Ishikawa (cell line): ENCODE data around the gene SHC1.

Experiments used
- CEBPB ChIP-seq: IDR thresholded peaks from 2 replicates; pipeline ENCODE4 v1.6.1; 2012
- CREB1 ChIP-seq: IDR thresholded peaks from 2 replicates; pipeline ENCODE4 v1.6.1; 2012; ENCODE audit warnings: low read depth
- EGR1 ChIP-seq: IDR thresholded peaks from 2 replicates; pipeline ENCODE4 v1.6.1; 2012
- EP300 ChIP-seq: IDR thresholded peaks from 2 replicates; pipeline ENCODE4 v1.6.1; 2012; ENCODE audit warnings: borderline replicate concordance
- FOXM1 ChIP-seq: IDR thresholded peaks from 2 replicates; pipeline ENCODE4 v1.6.1; 2012; ENCODE audit warnings: low read depth, borderline replicate concordance
- NFIC ChIP-seq: IDR thresholded peaks from 2 replicates; pipeline ENCODE4 v1.6.1; 2012
- RAD21 ChIP-seq: IDR thresholded peaks from 2 replicates; pipeline ENCODE4 v1.6.1; 2012; ENCODE audit warnings: low read depth
- TAF1 ChIP-seq: IDR thresholded peaks from 2 replicates; pipeline ENCODE4 v1.6.1; 2012; ENCODE audit warnings: low read depth, mild to moderate bottlenecking
- TCF12 ChIP-seq: IDR thresholded peaks from 2 replicates; pipeline ENCODE4 v1.6.1; 2012; ENCODE audit warnings: low read depth
- TEAD4 ChIP-seq: IDR thresholded peaks from 2 replicates; pipeline ENCODE4 v1.6.1; 2012
- YY1 ChIP-seq: IDR thresholded peaks from 2 replicates; pipeline ENCODE4 v1.6.1; 2012; ENCODE audit warnings: low read depth
- ZBTB7A ChIP-seq: IDR thresholded peaks from 2 replicates; pipeline ENCODE4 v1.6.1; 2012; ENCODE audit warnings: low read depth
- TF ChIP-seq, protein P1 (sequence below): IDR thresholded peaks from 2 replicates; pipeline ENCODE4 v1.6.1; 2012; ENCODE audit warnings: low read depth, mild to moderate bottlenecking
- TF ChIP-seq, protein P2 (sequence below): IDR thresholded peaks from 2 replicates; pipeline ENCODE4 v1.6.1; 2012
- TF ChIP-seq, protein P3 (sequence below): IDR thresholded peaks from 2 replicates; pipeline ENCODE4 v1.6.1; 2012

SHC1 gene

DNA sequence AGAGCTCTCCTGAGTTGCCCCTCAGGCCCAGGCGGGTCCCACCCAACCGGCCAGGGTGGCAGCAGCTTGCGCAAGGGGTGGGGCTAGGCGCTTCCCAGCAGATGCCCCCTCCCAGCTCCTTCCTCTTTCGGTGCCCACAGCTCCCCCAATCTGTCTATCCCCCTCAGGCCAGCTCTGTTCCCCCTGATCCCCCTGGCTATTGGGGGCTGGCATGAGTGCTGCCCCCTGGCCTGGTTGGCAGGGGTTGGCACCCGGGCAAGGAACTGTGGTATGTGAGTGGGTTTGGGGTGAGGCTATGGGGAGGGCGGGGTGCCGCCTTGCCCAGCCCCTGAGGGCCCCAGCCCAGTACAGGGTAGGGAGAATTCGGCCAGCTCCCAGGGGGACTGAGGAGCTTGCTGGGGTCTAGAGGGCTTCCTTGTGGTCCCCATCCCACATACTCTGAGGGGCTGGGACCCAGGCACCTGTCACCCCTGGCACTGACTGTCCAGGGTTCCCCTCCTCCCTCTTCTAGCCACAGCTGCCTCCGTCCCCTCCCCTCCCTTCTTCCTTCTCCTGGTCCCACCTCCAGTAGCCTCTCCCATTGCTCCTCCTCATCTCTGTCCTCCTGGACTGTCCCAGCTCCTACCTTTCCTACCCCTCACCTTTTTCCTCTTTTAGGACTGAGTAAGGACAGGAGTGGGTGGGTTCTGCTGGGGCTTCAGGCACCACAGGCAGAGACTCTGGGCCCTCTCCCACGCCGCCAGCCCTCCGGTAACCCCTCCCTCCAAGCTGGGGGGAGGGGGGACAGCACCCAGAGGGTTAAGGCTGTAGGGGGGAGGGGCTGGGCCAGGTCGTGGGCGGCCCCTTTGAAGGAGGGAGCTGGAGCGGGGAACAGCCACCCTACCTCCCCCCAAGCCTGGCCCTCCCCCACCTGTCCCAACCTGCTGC, 37.7 kb upstream of the SHC1 start:
- TF ChIP-seq NFIC = no peak

DNA sequence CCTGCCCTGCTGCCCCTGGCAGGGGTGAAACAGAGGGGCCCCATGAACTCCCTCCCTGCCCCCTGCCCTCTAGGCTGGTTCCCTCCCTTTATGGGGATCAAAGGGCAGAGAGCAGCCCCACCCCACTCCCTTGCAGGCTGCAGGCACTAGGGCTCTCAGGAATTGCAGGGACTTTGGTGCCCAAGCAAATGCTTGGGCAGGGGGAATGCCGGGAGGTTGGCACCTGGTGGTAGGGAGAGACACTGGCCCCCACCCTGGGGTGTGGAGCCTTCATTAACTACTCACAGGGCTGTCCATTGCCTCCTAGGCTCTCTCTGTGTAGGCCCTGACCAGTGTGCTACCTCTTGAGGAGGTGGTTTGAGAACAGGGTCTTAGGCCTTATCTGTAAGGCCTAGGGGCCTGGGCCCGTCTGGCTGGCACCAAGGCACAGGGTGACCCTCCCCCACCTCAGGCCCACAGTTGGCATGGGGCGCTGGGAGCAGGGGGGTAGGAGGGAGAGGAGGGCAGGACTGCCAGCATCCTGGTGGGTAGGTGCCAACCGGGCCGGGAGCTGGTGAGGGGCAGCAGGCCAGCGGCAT, 36.8 kb upstream of the SHC1 start:
- TF ChIP-seq TCF12 = no peak
- no peak for TF ChIP-seq TEAD4
- no peak for TF ChIP-seq ZBTB7A
- TF ChIP-seq, protein P1, sequence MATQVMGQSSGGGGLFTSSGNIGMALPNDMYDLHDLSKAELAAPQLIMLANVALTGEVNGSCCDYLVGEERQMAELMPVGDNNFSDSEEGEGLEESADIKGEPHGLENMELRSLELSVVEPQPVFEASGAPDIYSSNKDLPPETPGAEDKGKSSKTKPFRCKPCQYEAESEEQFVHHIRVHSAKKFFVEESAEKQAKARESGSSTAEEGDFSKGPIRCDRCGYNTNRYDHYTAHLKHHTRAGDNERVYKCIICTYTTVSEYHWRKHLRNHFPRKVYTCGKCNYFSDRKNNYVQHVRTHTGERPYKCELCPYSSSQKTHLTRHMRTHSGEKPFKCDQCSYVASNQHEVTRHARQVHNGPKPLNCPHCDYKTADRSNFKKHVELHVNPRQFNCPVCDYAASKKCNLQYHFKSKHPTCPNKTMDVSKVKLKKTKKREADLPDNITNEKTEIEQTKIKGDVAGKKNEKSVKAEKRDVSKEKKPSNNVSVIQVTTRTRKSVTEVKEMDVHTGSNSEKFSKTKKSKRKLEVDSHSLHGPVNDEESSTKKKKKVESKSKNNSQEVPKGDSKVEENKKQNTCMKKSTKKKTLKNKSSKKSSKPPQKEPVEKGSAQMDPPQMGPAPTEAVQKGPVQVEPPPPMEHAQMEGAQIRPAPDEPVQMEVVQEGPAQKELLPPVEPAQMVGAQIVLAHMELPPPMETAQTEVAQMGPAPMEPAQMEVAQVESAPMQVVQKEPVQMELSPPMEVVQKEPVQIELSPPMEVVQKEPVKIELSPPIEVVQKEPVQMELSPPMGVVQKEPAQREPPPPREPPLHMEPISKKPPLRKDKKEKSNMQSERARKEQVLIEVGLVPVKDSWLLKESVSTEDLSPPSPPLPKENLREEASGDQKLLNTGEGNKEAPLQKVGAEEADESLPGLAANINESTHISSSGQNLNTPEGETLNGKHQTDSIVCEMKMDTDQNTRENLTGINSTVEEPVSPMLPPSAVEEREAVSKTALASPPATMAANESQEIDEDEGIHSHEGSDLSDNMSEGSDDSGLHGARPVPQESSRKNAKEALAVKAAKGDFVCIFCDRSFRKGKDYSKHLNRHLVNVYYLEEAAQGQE = no peak
- TF ChIP-seq YY1 = no peak
- no peak for TF ChIP-seq RAD21
- TF ChIP-seq, protein P2, sequence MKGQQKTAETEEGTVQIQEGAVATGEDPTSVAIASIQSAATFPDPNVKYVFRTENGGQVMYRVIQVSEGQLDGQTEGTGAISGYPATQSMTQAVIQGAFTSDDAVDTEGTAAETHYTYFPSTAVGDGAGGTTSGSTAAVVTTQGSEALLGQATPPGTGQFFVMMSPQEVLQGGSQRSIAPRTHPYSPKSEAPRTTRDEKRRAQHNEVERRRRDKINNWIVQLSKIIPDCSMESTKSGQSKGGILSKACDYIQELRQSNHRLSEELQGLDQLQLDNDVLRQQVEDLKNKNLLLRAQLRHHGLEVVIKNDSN = no peak

DNA sequence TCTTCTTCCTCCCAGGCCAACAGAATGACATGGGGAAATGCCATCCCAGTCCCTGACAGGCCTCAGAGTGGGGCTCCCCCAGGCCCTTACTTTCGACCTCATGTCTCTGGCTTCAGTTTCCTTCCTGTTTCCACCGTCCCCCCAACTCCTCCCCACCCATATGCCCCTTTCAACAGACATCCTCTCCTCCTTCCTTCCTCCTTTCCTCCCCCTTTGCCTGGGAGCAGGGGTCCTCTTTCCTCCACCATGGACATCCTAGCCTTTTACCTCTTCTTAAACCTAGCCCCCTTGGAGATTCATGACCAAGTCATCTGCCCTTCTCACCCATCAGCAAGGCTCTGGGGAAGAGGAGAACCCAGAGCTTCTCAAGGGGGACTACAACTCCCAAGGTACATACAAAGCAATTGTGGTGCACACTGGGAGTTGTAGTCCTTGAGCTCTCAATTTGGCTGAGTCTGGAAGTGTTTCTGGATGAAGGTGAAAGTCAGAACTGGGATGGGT, 36.1 kb upstream of the SHC1 start:
- no peak for TF ChIP-seq EP300
- TF ChIP-seq CEBPB = no peak
- no peak for TF ChIP-seq TEAD4

DNA sequence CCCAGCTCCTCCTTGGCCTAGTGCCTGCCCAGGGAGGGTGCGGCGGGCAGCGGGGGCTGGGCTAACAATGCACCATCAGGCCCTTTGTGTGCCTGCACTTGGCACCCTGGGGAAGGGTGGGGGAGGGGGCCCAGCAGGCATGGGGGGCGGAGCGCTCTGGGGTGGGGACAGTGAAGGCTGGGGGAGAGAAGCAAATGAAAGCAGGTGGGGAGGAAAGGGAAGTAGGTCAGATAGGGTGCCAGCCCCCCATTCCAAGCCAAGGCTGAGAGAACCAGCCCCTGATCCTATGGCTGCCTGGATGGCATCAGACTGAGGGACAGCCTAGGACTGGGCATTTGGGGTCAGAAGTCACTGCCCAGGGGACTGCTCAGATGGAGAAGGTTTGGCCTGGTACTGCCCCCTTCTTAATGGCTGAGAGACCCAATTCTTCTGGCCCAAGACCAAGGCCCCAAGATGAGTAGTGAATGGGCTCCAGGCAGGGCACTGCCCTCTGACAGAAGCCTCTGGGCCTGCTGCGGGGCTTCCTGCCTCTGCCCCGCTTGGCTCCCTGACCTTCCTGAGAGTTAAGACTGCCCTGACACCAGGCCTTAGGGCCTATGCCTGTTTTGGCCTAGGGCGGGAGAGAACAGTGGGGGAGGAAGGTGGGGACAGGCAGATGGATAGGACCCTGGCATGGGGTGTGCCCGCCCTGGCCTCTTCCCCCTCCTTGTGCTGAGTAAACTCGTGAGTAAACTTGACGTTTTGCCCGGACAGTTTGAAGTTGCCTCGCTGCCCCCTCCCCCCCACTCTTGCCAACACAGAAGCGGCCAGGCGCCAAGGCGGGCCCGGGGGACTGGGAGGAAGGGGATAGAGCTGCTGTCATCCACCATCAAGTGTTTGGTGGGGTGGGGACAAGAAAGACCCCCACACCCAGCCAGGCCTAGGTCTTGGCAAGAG, 34.8 kb upstream of the SHC1 start:
- TF ChIP-seq CREB1 = no peak
- TF ChIP-seq ZBTB7A = no peak
- TF ChIP-seq, protein P2 = no peak
- TF ChIP-seq EP300 = no peak
- TF ChIP-seq, protein P3, sequence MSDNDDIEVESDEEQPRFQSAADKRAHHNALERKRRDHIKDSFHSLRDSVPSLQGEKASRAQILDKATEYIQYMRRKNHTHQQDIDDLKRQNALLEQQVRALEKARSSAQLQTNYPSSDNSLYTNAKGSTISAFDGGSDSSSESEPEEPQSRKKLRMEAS = no peak
- TF ChIP-seq EGR1 = no peak
- TF ChIP-seq NFIC = no peak
- no peak for TF ChIP-seq TAF1
- TF ChIP-seq YY1 = no peak

DNA sequence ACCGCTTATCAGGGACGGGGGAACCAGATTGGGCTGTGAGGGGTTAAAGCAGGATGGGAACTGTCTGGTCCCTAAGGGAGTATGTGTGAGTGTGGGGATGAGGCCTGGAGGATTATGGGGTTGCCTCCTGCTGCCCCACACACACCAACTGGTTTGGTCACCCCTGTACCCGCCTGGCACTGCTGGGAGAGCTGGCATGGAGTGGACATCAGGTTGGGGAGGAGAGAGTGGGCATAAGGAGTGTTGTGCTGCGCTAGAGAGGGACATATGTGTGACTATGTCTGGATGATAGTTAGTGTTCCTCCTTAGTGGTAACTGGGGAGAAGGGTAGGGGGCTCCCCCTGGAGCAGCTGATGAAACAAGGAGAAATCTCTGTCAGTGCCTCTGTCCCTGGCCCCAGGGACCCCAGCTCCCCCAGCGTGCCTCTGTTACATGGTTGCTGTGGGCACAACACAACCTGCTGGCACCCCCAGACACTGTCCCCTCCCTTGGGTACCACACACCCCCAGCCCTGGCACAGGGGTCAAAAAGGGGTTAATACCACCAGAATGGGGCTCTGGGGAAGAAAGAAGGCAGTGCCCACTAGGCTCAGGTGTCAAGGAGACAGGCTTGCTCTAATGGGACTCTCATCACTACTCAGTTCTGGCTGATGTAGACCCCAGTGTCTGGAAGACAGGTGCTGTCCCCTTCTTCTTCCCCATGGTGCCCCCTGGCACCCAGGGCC, 34.0 kb upstream of the SHC1 start:
- TF ChIP-seq EP300 = no peak
- TF ChIP-seq, protein P2 = no peak
- no peak for TF ChIP-seq TAF1
- TF ChIP-seq FOXM1 = no peak
- TF ChIP-seq, protein P3 = no peak
- TF ChIP-seq NFIC = no peak
- TF ChIP-seq, protein P1 = no peak
